T-helper 1 cell treated with Interleukin-12 subunit alpha and Interleukin-12 subunit beta and Interleukin-4 antibody, amounts not matched to agents 30 μg/mL and 1 μg/mL, for 36 hours (primary cell): ENCODE measurements around the gene KLHL30.

Experiments used
- H3K27ac Mint-ChIP-seq: one replicate; pipeline ENCODE4 v1.8.0; 2021; ENCODE audit warnings: mild to moderate bottlenecking, mixed read lengths
- H3K27me3 Mint-ChIP-seq: one replicate; pipeline ENCODE4 v1.8.0; 2021; ENCODE audit warnings: low read depth, mixed read lengths
- H3K36me3 Mint-ChIP-seq: one replicate; pipeline ENCODE4 v1.8.0; 2021; ENCODE audit warnings: low read depth, mixed read lengths
- H3K4me1 Mint-ChIP-seq: one replicate; pipeline ENCODE4 v1.8.0; 2021; ENCODE audit warnings: low read depth, mixed read lengths
- H3K4me3 Mint-ChIP-seq: one replicate; pipeline ENCODE4 v1.8.0; 2021; ENCODE audit warnings: mild to moderate bottlenecking, moderate library complexity, mixed read lengths
- H3K9me3 Mint-ChIP-seq: one replicate; pipeline ENCODE4 v1.8.0; 2021; ENCODE audit warnings: mixed read lengths

The KLHL30 gene

GRCh38 chr2:238173692-238174091, 35.2 kb downstream of the KLHL30 start:
- Mint-ChIP-seq H3K4me1 (no peaks in the 10 kb centered on the region), H3K36me3 (peaks cover 35% of the 10 kb centered on the region), H3K9me3 (no peaks in the 10 kb centered on the region), H3K27me3 (no peaks in the 10 kb centered on the region), H3K4me3 (no peak overlapping the region), H3K27ac (no peak overlapping the region)

GRCh38 chr2:238174291-238174690, 35.8 kb downstream of the KLHL30 start:
- no peak overlapping the region for H3K27ac Mint-ChIP-seq
- no peak overlapping the region for H3K4me3 Mint-ChIP-seq
- H3K27me3 Mint-ChIP-seq, result no peaks in the 10 kb centered on the region

GRCh38 chr2:238174701-238175100, 36.2 kb downstream of the KLHL30 start:
- peaks cover 44% of the 10 kb centered on the region for H3K36me3 Mint-ChIP-seq

More at GRCh38 chr2:238174291-238174690, 35.8 kb downstream of the KLHL30 start:
- Mint-ChIP-seq H3K4me1 (no peaks in the 10 kb centered on the region), H3K9me3 (no peaks in the 10 kb centered on the region), H3K36me3 (peaks cover 40% of the 10 kb centered on the region)

GRCh38 chr2:238176613-238177012, 38.1 kb downstream of the KLHL30 start:
- no peaks in the 10 kb centered on the region for H3K4me1 Mint-ChIP-seq
- no peaks in the 10 kb centered on the region for H3K27me3 Mint-ChIP-seq
- H3K36me3 Mint-ChIP-seq, result peaks cover 47% of the 10 kb centered on the region
- no peak overlapping the region for H3K27ac Mint-ChIP-seq
- no peak overlapping the region for H3K4me3 Mint-ChIP-seq
- H3K9me3 Mint-ChIP-seq, result no peaks in the 10 kb centered on the region

More at GRCh38 chr2:238174701-238175100, 36.2 kb downstream of the KLHL30 start:
- Mint-ChIP-seq H3K4me3 (no peak overlapping the region), H3K27me3 (no peaks in the 10 kb centered on the region), H3K27ac (no peak overlapping the region), H3K9me3 (no peaks in the 10 kb centered on the region), H3K4me1 (no peaks in the 10 kb centered on the region)

- Mint-ChIP-seq H3K4me3 (no peak overlapping the region), H3K4me1 (peaks cover 7% of the 10 kb centered on the region), H3K27ac (no peak overlapping the region), H3K36me3 (peaks cover 53% of the 10 kb centered on the region), H3K9me3 (no peaks in the 10 kb centered on the region), H3K27me3 (no peaks in the 10 kb centered on the region)
These were observed 42.1 kb downstream of the KLHL30 start for GRCh38 chr2:238180554-238180953.

GRCh38 chr2:238182362-238182761, 43.9 kb downstream of the KLHL30 start:
- no peak overlapping the region for H3K27ac Mint-ChIP-seq
- no peaks in the 10 kb centered on the region for H3K27me3 Mint-ChIP-seq
- H3K9me3 Mint-ChIP-seq, result no peaks in the 10 kb centered on the region
- H3K4me1 Mint-ChIP-seq, result peaks cover 7% of the 10 kb centered on the region
- H3K36me3 Mint-ChIP-seq, result peaks cover 51% of the 10 kb centered on the region
- no peak overlapping the region for H3K4me3 Mint-ChIP-seq

GRCh38 chr2:238183821-238184220, 45.4 kb downstream of the KLHL30 start:
- peaks cover 59% of the 10 kb centered on the region for H3K36me3 Mint-ChIP-seq
- H3K4me1 Mint-ChIP-seq, result peaks cover 8% of the 10 kb centered on the region
- H3K4me3 Mint-ChIP-seq, result no peak overlapping the region
- no peak overlapping the region for H3K27ac Mint-ChIP-seq
- H3K27me3 Mint-ChIP-seq, result no peaks in the 10 kb centered on the region
- H3K9me3 Mint-ChIP-seq, result no peaks in the 10 kb centered on the region

- no peaks in the 10 kb centered on the region for H3K27me3 Mint-ChIP-seq
- no peak overlapping the region for H3K4me3 Mint-ChIP-seq
- peaks cover 8% of the 10 kb centered on the region for H3K4me1 Mint-ChIP-seq
- no peaks in the 10 kb centered on the region for H3K9me3 Mint-ChIP-seq
- H3K36me3 Mint-ChIP-seq, result peaks cover 59% of the 10 kb centered on the region
- peak overlapping the region; percentile 31 for H3K27ac Mint-ChIP-seq
These were observed 49.4 kb downstream of the KLHL30 start for GRCh38 chr2:238187618-238188548.

- Mint-ChIP-seq H3K4me1 (peaks cover 1% of the 10 kb centered on the region), H3K36me3 (peaks cover 51% of the 10 kb centered on the region), H3K9me3 (no peaks in the 10 kb centered on the region), H3K27me3 (no peaks in the 10 kb centered on the region), H3K4me3 (no peak overlapping the region), H3K27ac (no peak overlapping the region)
These were observed 52.0 kb downstream of the KLHL30 start for GRCh38 chr2:238190445-238190844.
